Measurements from ENCODE around the gene LILRA5. TPM values are rescaled to one million over a fixed set of nuclear protein-coding genes. Genes with fewer than 3 reads are reported as not detected.
"Not testable (repeated sequence)": the region's sequence is repeated elsewhere in the genome, so short reads cannot be mapped to it uniquely, and the experiment has no call there.

LILRA5 gene
- total and polyA plus RNA-seq, 9 donors = 0.33 to 4.6 (median 0.82) TPM; not detected in 1

GRCh38 chr19:54325194-54325621 is 12.2 kb upstream of the LILRA5 start:
- Histone ChIP-seq H3K36me3 (no peaks in the 10 kb centered on the region), H3K4me3 (no peak overlapping the region), H3K27ac (no peak overlapping the region), H3K4me1 (ENCODE audit: insufficient read depth) (no peaks in the 10 kb centered on the region), H3K27me3 (peaks cover 2% of the 10 kb centered on the region), H3K9me3 (no peaks in the 10 kb centered on the region)
- no peak for DNase-seq
- TF ChIP-seq EP300 (IDR thresholded peaks at IDR 0.05) (no peak), POLR2A (IDR thresholded peaks at IDR 0.05) (no peak), CTCF (IDR thresholded peaks at IDR 0.05) (no peak)
- intact Hi-C loops (cut with DNase I) = no loop called here
- WGBS, 3 donors = 4% methylated on average over 4 of the region's 4 CpGs

- Histone ChIP-seq H3K27me3 (peaks cover 2% of the 10 kb centered on the region), H3K27ac (no peak overlapping the region), H3K4me3 (no peak overlapping the region), H3K9me3 (no peaks in the 10 kb centered on the region), H3K4me1 (ENCODE audit: insufficient read depth) (no peaks in the 10 kb centered on the region), H3K36me3 (no peaks in the 10 kb centered on the region)
- intact Hi-C loops (cut with DNase I) = no loop called here
- no peak for DNase-seq
- TF ChIP-seq CTCF (IDR thresholded peaks at IDR 0.05) (no peak), POLR2A (IDR thresholded peaks at IDR 0.05) (no peak), EP300 (IDR thresholded peaks at IDR 0.05) (no peak)
- 5 to 10% (median 9%) methylated on average over 3 of the region's 3 CpGs for WGBS, 3 donors
These were observed 11.1 kb upstream of the LILRA5 start for GRCh38 chr19:54324071-54324470.

GRCh38 chr19:54322934-54323333 is 10.0 kb upstream of the LILRA5 start:
- H3K36me3 ChIP-seq; DNase-seq; H3K4me1 ChIP-seq (ENCODE audit: insufficient read depth); H3K4me3 ChIP-seq; H3K9me3 ChIP-seq; H3K27ac ChIP-seq; H3K27me3 ChIP-seq; intact Hi-C loops (cut with DNase I): not testable (repeated sequence)
- 11 to 47% (median 29%) methylated on average over 2 to 11 of the region's 13 CpGs for WGBS, 3 donors

GRCh38 chr19:54322295-54322694 is 9.3 kb upstream of the LILRA5 start:
- H3K27ac ChIP-seq; H3K9me3 ChIP-seq; DNase-seq; intact Hi-C loops (cut with DNase I); H3K4me3 ChIP-seq; H3K27me3 ChIP-seq; H3K4me1 ChIP-seq (ENCODE audit: insufficient read depth); H3K36me3 ChIP-seq: not testable (repeated sequence)
- WGBS, 3 donors = 85 to 88% (median 88%) methylated on average over 10 to 12 of the region's 13 CpGs

GRCh38 chr19:54319892-54320670 is 7.1 kb upstream of the LILRA5 start:
- DNase-seq = no peak
- no peaks in the 10 kb centered on the region for H3K36me3 ChIP-seq
- intact Hi-C loops (cut with DNase I) = no loop called here
- H3K27ac ChIP-seq = no peak overlapping the region
- H3K4me1 ChIP-seq (ENCODE audit: insufficient read depth) = no peaks in the 10 kb centered on the region
- H3K4me3 ChIP-seq = no peak overlapping the region
- H3K27me3 ChIP-seq = peaks cover 2% of the 10 kb centered on the region
- H3K9me3 ChIP-seq = no peaks in the 10 kb centered on the region
- 73 to 80% (median 74%) methylated on average over 14 of the region's 14 CpGs for WGBS, 3 donors
- TF ChIP-seq POLR2A (IDR thresholded peaks at IDR 0.05) (no peak), EP300 (IDR thresholded peaks at IDR 0.05) (no peak), CTCF (IDR thresholded peaks at IDR 0.05) (no peak)

All from ovary (tissue), 9 donors.